CMK (cell line): ENCODE data around the gene TMEM235.

Source experiments
- DNase-seq: peaks from one replicate; pipeline ENCODE4 v3.0.0-alpha.2; 2010; ENCODE audit warnings: low read depth

TMEM235 gene

DNA sequence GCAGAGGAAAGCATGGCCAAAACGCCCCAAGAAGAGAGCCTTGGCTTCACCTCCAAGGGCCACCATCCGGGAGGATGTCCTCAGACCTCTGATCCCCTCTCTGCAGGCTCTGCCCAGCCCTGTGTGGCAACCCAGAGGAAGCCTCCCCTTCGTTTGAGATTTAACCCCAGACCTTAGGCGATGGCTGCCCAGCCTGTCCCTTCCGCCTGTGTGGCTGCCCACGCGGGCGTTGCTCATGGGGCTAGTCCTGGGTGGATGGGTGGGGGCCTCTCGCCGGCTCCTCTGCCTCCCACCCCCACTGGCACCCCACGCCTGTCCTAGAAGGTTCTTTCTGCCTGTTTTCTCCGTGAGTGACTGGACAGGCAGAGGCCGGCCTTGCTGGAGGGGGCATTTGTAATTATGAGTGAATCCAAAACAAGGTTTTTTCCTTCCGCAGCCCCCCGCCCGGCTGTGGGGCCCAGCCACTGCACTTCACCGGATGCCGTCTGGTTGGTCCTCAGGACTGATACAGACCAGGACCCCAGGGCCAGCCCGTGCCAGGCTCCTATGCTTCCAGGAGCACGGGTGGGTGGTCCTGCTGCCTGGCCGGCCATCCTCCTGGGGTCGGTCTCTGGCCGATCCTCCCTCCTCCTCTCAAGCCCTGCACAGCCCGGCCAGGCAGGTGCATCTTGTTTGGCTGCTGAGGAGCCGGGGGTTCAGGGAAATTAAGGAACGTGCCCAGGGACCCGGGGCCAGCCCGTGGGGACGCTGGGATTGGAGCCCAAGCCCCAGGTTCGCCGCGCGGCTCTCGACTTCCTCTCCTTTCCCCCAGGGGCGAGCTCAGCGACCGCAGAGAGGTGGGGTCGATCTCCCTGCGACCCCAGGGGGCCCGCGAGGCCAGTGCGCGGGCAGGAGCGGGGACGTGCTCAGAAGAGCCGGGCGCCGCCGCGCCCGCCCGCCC, at the start of gene TMEM235:
TMEM235 (plus strand) TSS at position 636 of the 940 bp plus-strand sequence. CDS start 393 bp downstream, outside the sequence.
- DNase-seq: no peak

DNA sequence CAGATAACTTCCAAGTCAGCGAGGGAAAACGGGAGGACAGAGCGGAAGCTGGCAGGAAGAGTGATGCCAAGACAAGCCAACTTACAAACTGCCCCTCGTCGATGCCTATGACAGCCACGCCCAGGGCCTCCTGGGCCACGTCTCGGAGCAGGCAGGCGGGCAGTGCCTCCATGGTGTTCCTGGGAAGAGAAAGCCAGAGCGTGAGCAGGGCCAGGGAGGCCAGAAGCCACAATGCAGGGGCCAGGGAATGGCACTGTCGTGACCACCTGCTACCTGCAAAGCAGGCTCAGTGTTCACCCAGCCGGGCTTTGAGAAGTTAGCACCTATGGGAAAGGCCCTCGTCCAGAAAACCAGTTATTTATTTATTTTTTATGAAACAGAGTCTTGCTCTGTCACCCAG, 48.9 kb upstream of the TMEM235 start:
- no peak for DNase-seq

DNA sequence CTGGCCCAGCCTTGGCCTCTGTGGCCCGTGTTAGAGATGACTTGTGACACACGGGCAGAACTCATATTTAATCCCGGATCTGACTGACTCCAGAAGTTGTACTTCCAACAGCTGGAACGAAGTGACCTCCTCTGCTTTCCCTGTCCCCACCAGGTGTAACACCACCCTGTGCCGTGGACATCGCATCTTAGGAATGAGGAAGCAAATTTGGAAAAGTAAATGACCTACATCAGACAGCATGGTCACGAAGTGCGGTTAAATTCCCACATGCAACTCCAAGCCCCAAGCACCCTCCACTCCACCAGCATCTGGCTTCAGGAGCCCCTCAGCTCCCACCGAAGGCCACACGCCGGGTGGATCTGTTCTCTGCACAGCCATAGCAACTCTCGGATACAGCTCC, 47.5 kb upstream of the TMEM235 start:
- DNase-seq: no peak

DNA sequence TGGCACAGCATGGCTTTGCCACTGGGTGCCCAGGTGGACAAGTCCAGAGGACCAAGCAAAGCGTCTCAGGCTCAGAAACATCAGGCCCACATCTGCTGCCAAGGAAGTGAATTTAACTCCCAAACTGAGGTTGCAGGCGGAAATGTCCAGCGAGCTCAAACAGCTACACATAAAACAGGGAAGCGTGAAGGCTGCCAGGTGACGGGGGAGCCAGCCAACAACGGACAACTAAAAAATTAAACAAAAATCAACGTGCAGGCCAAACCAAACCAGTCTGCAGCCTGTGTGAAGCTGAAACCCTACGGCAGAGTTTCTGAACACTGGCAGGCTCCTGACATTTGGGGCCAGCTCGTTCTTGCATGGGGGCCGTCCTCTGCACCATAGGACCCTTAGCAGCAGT, 47.1 kb upstream of the TMEM235 start:
- DNase-seq: no peak

DNA sequence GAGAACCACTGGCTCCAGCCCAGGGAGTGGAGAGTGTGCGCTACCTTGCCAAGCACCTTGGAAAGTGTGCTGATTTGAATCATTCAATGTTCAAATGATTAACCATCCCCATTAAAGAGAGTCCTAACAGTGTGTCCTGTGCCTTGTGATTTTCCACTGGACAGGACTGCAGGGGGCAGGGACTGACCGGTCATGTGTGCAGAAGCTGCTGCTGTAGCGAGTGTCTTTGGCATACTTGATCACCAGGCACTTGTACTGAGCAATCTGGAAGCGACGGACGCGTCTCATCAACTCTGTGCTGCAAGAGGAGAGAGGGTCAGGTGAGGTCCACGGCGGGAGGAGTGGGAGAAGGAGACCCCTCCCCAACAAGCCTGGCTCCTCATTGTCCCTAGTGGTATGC, 46.6 kb upstream of the TMEM235 start:
- DNase-seq: no peak

DNA sequence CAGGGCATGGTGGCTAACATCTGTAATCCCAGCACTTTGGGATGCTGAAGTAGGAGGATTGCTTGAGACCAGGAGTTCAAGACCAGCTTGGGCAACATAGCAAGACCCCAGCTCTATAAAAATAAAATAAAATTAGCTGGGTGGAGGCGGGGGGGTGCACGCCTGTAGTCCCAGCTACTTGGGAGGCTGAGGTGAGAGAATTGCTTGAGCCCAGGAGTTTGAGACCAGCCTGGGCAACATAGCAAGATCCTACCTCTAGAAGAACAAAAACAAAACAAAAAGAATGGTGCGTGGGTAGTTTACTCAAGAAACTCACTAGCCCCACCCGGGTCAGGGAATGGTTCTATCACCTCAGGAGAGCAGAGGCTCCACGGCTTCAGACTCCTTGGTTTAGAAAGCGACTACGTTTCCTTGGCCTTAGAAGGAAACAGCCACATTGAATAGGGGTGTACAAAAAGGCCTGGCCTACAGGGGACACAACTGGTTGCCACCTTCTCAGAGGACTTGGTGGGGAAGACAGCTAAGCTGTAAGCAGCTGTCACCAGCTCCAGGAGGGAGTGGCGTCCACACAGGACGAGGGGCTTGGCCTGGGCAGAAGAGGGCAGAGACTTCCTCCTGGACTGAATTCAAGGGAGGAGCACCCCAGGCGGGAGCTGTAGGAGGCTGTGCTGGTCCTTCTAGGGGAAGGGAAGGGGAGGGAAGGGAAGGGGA, 45.3 kb upstream of the TMEM235 start:
- peak; percentile 83 for DNase-seq

DNA sequence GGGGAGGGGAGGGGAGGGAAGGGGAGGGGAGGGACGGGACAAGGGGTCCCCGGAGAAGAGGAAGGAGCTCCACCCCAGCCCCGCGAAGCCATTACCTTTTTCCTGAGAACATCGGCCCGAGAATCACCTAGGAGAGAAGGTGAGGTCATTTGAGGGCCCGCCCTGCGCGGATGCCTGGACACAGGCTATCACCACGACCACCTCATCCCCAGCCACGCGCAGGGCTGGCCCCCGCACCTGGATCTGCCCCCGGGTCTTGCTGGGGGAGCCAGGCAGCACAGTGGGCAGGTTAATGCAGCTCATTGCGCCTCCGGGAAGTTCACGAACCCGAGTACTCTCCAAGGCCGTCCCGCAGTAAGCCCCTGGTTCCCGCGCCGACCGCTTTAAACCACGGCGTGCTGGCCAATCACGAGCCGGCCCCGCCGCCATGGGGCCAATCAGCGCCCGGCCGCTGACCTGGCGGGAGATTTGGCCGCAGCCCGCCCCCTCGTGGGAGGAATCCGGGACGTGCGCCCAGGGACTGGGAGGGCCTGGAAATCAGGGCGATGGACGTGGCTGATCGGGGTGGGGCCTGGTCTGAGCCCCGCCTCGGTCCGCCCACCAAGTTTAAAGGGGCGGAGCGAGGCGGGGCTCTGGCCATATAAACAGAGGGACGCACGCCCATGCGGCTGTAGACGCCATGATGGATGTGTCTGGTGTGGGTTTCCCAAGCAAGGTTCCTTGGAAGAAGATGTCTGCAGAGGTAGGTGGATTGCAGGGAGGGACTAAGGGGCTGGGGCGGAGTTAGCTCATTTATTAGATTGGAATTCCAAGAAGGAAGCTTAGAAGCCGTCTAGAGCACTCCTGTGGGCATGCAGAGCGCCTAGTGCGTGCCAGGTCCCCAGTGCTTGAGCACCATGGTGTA, 44.5 kb upstream of the TMEM235 start, which contains the start of the genes AFMID and TK1:
AFMID (plus strand) TSS at position 671 of the 904 bp plus-strand sequence; CDS start at position 680, 9 bp downstream.
TK1 (minus strand) TSS at position 361 of the 904 bp plus-strand sequence; CDS start at position 303, 58 bp downstream.
- DNase-seq: peak; percentile 94

DNA sequence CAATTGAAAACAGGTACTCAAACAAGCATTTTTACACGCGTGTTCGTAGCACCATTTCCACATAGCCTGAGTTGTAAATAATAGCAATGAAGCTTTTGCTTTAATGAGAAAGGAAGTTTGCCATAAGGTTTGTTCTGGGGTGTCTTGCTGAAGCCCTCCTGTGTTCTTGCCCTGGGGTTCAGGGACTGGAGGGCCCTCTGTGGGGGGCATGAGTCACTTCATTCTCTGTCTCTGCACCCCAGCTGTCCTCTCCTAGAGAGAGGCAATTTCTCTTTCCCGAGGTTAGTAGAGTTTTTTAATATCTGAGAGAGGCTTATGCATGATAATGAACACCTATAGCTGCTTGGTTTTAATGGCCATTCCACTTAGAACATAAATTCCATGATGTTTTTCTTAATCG, 34.7 kb upstream of the TMEM235 start:
- no peak for DNase-seq

DNA sequence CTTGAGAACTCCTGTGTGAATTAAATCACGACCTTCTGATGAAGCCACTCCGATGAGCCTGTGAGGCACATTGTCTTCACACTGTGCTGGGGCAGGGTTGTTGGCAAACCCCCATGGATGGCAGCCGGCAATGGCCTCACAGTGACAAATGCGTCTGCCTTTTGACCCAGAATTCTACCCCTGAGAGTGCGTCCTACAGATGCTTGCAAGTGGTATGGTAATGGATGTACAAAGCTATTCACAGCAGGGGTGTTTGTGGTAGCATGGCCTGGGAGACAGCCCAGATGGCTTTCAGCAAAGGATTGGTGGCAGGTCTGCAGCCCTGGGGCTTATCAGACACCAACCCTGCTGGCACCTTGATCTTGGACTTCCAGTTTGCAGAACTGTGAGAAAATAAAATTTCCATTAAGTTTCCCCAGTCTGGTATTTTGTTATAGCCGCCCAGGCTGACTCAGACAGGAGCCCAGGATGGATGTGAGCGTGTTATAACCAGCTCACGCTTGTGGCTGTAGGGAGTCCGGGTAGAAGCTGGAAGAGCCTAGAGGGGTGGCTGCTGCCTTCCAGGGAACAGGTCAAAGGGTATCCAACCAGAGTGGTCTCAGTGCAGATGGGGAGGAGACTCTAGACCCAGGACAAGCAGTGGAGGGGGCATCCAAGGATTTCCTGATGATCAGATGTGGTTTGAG, 34.1 kb upstream of the TMEM235 start:
- no peak for DNase-seq

DNA sequence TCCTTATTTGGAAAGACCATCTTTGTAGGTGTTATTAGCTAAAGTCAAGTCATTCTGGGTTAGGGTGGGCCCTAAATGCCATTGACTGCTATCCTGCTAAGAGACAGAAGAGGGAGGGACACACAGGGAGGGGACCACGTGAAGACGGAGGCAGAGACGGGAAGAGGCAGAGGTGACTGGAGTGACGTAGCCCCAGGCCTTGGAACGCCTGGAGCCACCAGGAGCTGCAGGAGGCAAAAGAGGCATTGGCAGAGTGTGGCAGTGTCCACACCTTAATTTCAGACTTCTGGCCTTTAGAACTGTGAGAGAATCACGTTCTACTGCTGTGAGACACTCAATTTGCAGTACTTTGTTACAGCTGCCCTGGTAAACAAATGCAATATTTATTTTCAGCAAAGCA, 31.0 kb upstream of the TMEM235 start:
- DNase-seq: no peak

DNA sequence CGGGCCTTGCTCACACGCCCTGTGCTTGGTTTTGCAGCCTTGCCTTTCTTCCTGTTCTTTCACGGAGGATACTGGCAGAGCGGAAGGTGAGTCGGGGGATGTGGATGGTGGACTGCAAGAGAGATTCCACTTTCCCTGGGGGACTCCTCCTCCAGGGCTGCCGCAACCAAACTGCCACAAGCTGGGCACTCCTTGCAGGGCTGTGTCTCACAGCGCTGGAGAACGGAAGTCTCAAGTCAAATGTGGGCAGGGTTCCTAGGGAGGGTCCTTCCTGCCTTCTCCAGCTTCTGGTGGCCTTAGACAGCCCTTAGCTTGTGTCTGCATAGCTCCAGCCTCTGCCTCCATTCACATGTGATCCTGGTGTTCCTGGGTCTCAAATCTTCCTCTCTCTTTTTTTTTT, 28.8 kb upstream of the TMEM235 start:
- peak; percentile 17 for DNase-seq

DNA sequence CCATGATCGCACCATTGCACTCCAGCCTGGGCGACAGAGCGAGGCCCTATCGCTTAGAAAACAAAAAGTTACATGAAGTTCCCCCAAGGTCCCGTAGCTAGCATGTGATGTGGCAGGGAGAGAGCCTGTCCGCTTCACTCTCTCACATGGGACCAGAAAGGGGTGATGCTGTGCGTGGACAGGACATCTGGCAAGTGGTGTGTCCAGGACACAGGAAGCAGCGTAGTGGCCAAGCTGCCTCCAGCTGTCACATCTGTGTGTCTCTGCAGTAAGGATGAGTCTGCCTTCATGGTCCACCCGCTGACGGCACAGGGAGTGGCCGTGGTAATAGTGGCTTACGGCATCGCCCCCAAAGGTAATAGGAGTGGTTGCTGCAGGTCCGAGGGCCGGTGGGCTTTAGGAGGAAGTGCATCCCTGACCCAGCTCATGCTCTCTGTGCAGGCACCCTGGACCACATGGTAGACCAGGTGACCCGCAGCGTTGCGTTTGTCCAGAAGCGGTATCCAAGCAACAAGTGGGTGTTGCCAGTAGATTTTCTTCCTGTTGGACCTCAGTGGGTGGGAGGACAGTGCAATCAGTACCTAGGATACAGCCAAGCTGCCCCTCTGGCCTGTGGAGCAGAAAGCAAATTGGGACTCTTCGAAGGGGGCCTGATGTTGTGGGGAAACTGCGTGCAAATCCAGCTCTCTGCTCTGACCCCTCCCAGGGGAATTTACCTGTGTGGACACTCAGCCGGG, 26.9 kb upstream of the TMEM235 start:
- no peak for DNase-seq

DNA sequence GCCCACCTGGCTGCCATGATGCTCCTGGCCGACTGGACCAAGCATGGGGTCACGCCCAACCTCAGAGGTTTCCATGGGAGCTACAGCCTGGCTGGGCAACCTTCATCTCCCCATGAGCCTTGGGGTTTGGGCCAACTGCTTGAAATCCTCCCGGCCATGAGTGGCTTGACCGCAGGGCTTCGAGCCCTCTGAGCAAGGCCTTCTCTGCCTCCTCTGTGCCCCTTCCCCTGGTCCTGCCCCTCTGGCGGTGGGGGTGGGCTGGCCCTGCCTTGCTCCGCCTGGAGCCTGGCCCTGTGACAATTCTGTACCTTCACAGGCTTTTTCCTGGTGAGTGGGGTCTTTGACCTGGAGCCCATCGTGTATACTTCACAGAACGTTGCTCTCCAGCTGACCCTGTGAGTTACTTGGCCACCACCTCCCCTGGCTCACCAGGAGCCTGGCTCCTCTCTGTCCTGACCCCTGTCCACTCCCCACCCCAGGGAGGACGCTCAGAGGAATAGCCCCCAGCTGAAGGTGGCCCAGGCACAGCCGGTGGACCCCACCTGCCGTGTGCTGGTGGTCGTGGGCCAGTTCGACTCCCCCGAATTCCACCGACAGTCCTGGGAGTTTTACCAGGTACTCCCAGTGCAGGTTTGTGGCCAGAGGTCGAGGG, 26.2 kb upstream of the TMEM235 start:
- DNase-seq: no peak

DNA sequence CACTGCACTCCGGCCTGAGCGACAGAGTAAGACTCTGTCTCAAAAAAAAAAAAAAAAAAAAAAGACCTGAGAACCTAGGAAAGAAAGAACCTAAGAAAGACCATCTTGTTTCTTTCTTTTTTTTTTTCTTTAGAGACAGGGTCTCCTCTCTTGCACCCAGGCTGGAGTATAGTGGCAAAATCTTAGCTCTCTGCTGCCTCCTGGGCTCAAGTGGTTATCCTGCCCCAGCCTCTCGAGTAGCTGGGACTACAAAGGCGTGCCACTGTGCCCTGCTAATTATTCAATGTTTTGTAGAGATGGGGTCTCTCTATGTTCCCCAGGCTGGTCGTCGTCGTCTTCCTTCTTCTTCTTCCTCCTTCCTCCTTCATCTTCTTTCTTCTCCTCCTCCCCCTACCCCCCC, 25.1 kb upstream of the TMEM235 start:
- no peak for DNase-seq

DNA sequence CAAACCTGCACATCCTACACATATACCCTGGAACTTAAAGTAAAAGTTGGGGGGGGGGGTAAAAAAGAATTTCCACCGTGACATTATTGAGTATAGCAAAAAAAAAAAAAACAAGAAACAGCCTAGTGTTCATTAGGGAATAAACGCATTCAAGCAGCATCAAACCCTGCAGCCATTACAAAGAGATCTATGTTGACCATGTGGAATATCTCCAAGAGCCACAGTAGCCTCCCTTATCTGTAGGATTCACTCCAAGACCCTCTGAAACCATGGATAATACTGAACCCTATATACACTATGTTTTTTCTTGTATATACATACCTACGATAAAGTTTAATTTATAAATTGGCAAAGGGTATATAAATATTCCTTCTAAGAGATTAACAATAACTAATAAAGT, 22.9 kb upstream of the TMEM235 start:
- no peak for DNase-seq

DNA sequence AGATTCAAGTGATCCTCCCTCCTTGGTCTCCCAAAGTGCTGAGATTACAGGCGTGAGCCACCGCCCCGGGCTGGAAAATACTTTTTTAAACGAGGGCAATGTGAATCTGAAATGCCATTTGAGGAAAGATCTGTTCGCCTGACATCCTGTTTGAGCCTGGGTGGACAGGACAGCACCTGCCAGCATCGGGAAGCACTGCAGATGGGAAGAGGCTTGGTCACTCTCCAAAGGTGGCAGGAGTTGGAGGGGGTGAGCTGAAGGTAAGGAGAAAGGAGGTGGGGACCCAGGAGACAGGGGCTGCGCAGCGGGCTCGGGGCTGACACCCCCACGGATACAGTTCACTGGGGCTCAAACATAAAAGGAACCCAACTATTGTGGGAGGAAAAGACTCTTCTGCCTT, 21.3 kb upstream of the TMEM235 start:
- DNase-seq: no peak

DNA sequence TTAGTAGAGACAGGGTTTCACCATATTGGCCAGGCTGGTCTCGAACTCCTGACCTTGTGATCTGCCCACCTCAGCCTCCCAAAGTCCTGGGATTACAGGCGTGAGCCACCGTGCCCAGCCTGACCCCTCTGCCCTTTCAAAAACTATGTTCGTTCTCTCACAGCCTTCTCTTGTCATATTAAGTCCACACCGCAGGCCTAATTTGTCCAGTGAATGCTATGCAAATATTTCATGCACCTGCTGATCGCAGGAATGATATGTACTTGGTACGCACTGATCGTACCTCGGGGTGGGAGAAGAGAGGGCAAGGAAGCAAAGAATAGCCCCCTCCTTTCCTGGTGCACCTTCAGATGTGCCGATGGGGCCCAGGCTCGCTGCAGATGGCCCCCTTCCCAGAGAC, 20.4 kb upstream of the TMEM235 start:
- DNase-seq: no peak

DNA sequence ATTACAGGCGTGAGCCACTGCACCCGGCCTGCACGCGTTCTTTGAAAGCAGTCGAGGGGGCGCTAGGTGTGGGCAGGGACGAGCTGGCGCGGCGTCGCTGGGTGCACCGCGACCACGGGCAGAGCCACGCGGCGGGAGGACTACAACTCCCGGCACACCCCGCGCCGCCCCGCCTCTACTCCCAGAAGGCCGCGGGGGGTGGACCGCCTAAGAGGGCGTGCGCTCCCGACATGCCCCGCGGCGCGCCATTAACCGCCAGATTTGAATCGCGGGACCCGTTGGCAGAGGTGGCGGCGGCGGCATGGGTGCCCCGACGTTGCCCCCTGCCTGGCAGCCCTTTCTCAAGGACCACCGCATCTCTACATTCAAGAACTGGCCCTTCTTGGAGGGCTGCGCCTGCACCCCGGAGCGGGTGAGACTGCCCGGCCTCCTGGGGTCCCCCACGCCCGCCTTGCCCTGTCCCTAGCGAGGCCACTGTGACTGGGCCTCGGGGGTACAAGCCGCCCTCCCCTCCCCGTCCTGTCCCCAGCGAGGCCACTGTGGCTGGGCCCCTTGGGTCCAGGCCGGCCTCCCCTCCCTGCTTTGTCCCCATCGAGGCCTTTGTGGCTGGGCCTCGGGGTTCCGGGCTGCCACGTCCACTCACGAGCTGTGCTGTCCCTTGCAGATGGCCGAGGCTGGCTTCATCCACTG, 17.3 kb upstream of the TMEM235 start, which contains the start of gene BIRC5:
BIRC5 (plus strand) TSS at position 238 of the 690 bp plus-strand sequence; CDS start at position 302, 64 bp downstream.
- peak; percentile 56 for DNase-seq

DNA sequence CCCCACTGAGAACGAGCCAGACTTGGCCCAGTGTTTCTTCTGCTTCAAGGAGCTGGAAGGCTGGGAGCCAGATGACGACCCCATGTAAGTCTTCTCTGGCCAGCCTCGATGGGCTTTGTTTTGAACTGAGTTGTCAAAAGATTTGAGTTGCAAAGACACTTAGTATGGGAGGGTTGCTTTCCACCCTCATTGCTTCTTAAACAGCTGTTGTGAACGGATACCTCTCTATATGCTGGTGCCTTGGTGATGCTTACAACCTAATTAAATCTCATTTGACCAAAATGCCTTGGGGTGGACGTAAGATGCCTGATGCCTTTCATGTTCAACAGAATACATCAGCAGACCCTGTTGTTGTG, 16.7 kb upstream of the TMEM235 start:
- no peak for DNase-seq
